Forelimb muscle (tissue), 1 donor: ENCODE measurements around the gene IVD. TPM values are rescaled to one million over a fixed set of nuclear protein-coding genes. Genes with fewer than 3 reads are reported as not detected.

ENCODE experiments used
- DNase-seq: peaks from one replicate; pipeline ENCODE4 v3.0.0-alpha.2; 2013; ENCODE audit warnings: low read depth
- polyA plus RNA-seq: library from polyadenylated mRNA; unstranded; fragments of 120-200 nt; gene quantifications from one replicate; pipeline ENCODE4 v1.2.1, GENCODE V29; 2013; ENCODE audit not compliant: insufficient read length

IVD gene
- polyA plus RNA-seq, 1 donor, result 54.4 TPM

GRCh38 chr15:40414816-40415215, 9.2 kb downstream of the IVD start:
- no peak for DNase-seq

GRCh38 chr15:40415226-40415625, 9.6 kb downstream of the IVD start:
- no peak for DNase-seq

DNA sequence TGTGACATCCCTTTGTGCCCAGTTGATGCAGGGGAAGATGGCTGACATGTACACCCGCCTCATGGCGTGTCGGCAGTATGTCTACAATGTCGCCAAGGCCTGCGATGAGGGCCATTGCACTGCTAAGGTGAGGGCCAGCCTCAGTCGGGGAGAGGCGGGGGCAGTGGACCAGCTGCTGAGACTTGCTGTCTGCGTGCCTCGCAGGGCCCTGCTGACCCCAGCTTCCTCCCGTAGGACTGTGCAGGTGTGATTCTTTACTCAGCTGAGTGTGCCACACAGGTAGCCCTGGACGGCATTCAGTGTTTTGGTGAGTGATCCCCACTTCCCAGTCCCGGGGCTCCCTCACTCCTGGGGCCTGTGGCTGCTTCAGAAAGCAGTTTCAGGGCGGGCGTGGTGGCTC, 10.5 kb downstream of the IVD start:
- no peak for DNase-seq

- DNase-seq, result no peak
These were observed 12.5 kb downstream of the IVD start for GRCh38 chr15:40418126-40418525.

- DNase-seq, result no peak
These were observed 14.6 kb downstream of the IVD start for GRCh38 chr15:40420071-40420713.

GRCh38 chr15:40420793-40421192, 15.2 kb downstream of the IVD start:
- DNase-seq, result no peak

DNA sequence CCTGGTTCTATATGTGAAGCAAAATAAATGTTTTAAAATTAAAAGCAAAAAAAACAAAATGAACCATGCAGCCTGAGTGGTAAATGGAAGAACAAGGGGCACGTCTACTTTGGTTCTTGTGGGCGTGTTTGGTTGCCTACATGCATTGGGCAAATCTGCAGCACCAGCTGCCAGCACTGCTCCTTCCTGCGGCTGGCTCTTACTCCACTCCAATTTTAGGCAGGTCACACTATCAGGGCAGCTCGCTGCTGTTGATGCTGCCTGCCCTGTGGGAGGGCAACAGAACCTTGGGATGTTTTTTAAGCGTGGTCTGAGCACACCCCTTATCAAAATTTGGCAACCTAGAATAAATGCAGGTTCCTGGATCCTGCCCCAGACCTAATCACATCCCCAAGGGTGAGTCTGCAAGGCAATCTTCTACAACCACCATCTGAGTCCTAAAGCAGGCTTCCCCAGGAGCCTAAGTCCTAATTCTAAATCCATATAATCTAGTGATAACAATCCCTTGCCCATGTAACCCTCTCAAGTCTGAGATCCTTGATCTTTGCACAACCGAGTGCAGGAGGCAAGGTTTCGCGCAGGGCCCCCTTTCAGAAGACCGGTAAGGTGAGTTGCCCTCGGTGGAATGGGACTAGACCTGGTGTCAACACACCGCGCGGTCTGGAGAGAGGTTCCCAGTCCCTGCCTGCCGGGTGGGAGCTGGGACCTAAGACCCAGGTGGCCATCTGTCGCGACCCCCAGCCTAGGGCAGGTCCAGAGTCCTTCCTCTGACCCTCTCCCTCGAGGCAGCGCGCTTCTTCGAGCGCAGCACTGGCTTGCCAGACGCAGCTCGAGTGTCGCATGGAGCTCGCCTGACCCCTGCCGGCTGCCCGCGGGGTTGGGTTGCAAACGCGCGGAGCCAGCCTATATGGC, 15.9 kb downstream of the IVD start:
- DNase-seq, result no peak

- DNase-seq, result no peak
These were observed 19.0 kb downstream of the IVD start for GRCh38 chr15:40424483-40425115.

- DNase-seq, result no peak
These were observed 20.1 kb downstream of the IVD start for GRCh38 chr15:40425681-40426080.

DNA sequence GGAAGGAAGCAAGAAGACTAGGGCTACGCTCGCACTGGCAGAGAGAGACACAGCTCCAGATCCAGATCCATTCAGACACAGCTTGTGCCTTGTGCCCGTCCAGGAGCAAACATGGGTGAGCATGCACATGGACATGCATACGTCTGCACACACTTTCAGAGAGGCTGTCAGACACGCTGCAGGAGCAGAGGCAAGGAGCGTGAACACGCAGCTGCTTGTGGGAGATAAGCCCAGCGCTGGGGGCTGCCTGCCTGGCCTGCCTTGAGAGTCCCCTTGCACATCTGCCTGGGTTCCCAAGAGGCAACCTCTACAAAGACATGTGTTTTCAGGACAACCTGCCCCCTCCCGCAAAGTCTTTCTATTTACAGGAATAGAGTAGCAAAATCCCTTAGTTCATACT, 21.6 kb downstream of the IVD start:
- DNase-seq, result no peak

- no peak for DNase-seq
These were observed 22.6 kb downstream of the IVD start for GRCh38 chr15:40428185-40428584.

GRCh38 chr15:40429068-40429710, 23.6 kb downstream of the IVD start:
- DNase-seq, result no peak

DNA sequence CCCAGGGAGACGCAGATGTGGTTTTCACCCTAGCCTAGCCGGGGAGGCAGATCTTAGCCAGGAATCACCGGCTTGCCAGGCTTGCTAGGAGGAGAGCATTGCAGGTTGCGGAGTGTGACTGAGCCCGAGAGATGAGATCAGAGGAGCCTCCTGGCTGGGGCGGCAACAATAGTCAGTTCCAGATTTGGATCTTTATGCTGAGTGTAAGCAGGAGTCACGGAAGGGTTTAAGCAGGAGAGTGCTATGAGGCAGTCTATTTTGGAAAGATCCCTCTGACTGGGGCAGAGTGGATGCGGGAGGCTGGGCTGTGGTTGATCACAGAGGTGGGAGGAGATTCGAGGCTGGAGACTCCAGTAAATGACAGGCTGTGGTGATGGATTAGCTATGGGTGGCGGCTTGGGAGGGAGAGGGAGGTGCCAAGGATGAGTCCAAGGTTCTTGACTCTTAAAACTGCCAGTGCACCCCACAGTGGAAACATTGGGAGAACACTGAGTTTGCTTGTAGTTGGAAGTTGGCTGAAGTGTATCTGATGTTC, 24.7 kb downstream of the IVD start:
- no peak for DNase-seq

- no peak for DNase-seq
These were observed 29.6 kb downstream of the IVD start for GRCh38 chr15:40435023-40435709.

DNA sequence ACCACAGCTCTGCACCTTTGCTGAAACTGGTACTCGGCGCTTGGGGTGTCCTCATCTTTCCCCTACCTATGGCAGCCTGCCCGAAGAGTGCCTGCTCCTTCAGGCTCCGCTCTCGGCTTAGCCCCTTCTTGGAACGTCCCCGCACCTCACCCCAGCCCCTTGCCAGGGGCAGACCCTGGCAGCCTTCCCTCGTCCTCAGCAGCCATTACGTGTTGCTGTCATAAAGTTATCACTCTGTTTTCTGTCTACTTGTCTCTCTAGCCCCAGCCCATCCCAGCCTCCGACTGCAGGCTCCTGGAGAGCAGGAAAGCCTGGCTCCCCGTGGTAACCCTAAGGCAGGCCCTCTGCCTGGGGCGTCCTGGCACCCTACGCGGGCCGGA, 30.1 kb downstream of the IVD start:
- no peak for DNase-seq

DNA sequence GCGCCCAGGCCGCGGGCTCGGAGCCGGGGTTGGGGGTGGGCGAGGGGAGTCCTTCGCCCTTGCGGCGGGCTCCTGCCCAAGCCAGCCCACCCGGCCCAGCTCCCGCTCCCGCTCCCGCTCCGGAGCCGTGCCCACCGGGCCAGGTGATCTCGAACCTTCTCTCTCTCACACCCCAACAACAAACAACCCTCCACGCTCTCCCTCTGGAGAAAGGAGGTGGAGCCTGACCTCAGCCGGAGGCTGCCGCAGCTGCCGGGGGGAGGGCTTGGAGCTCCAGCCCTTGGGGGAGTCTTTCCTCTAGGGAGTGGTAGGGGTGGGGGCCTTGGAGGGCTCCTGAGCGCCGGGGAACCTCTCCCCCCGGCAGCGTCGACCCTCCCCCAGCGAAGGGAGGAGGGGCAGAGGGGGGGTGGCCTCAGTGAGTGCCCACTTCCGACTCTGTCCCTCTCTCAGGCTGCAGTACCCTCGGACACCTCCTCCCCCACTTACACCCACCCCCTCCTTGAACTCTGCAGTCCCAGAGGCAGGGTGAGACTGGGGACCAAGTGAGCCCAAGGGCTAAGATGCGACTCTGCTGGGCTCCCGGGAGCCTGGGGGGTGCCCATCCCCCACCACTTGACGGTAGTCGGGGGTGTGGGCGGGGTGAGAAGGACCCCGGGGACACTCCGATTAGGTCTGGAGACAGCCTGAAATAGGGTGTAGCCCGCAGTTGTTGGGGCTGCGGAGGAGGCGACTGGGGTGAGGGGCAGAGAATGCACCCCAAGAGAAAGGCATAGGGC, 30.7 kb downstream of the IVD start:
- no peak for DNase-seq

DNA sequence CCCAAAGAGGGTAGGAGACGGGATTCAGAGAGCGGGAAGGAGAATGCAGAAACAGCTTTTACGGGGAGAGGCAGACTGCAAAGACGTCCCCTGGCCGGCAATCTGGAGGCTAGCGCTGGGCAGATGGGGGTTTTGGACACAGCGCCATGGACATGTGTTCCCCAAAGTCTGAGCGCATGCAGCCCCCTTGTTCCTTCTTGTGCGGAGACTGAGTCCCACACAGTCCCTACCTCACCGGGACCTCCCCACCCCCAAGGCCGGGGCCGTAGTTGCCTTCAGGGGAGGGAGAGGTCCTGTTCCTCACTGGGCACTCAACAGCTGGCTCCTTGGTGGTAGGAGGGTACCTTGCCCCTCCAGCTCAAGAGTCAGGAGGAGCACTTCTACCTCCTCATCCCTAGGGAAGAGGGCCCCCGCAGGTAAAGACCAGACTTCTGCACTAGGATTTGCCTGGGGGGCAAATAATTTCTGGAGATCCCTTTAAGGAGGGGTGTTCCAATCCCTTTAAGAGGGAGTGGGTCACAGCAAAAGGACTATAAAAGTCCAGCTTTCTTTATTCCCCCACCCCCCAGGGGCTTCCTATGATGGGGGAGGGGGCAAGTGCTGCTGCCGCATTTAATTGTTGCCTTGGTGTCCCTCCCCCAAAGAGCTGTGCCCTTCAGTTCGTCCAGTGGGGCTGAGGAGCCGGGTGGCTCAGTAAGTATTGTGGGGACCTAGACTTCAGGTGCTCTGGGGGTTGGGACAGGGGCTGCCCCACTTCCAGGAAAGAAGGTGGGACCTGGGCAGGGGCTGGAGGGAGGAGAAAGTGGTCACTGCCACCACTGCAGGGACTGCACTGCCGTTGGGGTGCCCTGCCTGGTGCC, 31.5 kb downstream of the IVD start:
- no peak for DNase-seq

DNA sequence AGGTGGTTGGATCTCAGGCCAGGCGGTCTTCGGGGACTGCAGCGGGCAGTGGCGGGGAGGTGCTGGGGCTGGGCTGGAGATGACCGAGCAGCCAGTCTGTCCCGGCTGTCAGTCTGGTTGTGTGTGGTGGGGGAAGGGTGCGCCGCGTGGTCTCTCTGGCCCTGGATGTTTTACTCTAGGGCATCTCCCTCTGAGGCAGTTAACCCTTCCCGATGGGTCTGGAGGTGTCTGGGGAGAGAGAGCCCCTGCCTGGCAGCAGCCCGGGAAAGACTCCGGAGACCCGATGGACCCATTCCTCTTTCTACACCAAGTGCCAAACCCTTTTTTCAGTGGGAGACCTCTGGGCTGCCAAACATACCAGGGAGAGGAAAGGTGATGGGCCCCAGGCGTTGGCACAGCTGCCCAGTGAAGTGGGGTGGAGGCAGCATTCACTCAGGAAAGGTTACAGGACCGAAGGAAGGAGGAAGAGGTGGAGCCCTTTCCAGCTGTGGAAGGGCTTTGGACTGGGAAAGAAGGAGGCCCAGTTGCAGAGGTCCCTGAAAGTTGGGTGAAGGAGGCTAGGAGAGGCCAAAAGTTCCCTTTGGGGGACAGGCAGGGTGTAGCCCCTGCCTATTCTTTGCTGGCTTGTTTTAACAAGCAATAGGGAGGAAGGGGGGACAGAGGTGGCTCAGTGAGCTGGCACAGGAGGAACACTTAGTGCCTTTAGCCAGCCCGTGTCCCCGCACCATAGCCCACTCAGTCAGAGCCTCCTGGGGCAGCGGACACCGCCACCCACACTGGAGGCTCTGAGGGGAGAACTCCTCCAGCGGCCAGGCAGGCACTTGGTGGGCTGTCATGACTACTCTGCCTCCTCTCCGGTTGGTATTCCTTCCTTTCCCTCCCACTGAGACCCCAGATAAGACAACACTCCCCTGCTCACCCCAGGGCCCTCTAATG, 32.4 kb downstream of the IVD start:
- no peak for DNase-seq

- DNase-seq, result no peak
These were observed 33.1 kb downstream of the IVD start for GRCh38 chr15:40438712-40439111.
